PC-9 (cell line): Measurements from ENCODE around the gene CCNA2. TPM values are rescaled to one million over a fixed set of nuclear protein-coding genes. Genes with fewer than 3 reads are reported as not detected.

Experiments
- BruUV-seq: library from RNA; stranded (reverse); fragments of 400-500 nt; replicated peaks from 2 replicates; lab custom pipeline; 2021; lab: Mats Ljungman, UMichigan
- CTCF ChIA-PET: fragments of 300-600 bp; sonication (Branson Sonifier 250); formaldehyde crosslinking; loops from one replicate; lab custom pipeline; 2022; ENCODE audit warnings: antibody characterized with exemption; lab: Charles Lee
- POLR2A ChIA-PET: fragments of 300-600 bp; sonication (Branson Sonifier 250); formaldehyde crosslinking; loops from one replicate; lab custom pipeline; 2022; ENCODE audit warnings: antibody characterized with exemption; ENCODE audit not compliant: unreplicated experiment; lab: Charles Lee
- DNase-seq, 2 experiments: peaks; one replicate each; pipeline versions ENCODE4 v3.0.0 to v3.0.0-alpha.2; 2015 to 2022; ENCODE audit warnings: mixed read lengths in 1 of 2
- H2AFZ ChIP-seq: fragments of 200-600 bp; sonication (generic); 2 replicates; pipeline ENCODE4 v1.8.1; 2017; ENCODE audit warnings: antibody characterized with exemption
- H3F3A ChIP-seq: fragments of 200-600 bp; sonication (generic); 2 replicates; pipeline ENCODE4 v1.8.1; 2017; ENCODE audit warnings: antibody characterized with exemption, mild to moderate bottlenecking, low read depth; ENCODE audit not compliant: insufficient read depth
- H3K27ac ChIP-seq: fragments of 200-600 bp; sonication (generic); 2 replicates; pipeline ENCODE4 v1.6.1; 2016; ENCODE audit warnings: mixed run types
- H3K27me3 ChIP-seq: fragments of 200-600 bp; sonication (generic); 2 replicates; pipeline ENCODE4 v1.6.1; 2016; ENCODE audit warnings: low read depth, mixed run types; ENCODE audit not compliant: insufficient read depth
- H3K36me3 ChIP-seq: fragments of 200-600 bp; sonication (generic); 2 replicates; pipeline ENCODE4 v1.6.1; 2016; ENCODE audit warnings: low read depth, mixed run types
- H3K4me1 ChIP-seq: fragments of 200-600 bp; sonication (generic); replicated peaks from 2 replicates; pipeline ENCODE4 v1.6.1; 2016; ENCODE audit warnings: mixed run types; ENCODE audit not compliant: insufficient read depth
- H3K4me2 ChIP-seq: fragments of 200-600 bp; sonication (generic); 2 replicates; pipeline ENCODE4 v1.6.1; 2017; ENCODE audit warnings: mixed run types
- H3K4me3 ChIP-seq: fragments of 200-600 bp; sonication (generic); 2 replicates; pipeline ENCODE4 v1.6.1; 2016; ENCODE audit warnings: mixed run types
- H3K79me2 ChIP-seq: fragments of 200-600 bp; sonication (generic); 2 replicates; pipeline ENCODE4 v1.6.1; 2017; ENCODE audit warnings: low read depth, mixed run types
- H3K9me2 ChIP-seq: fragments of 200-600 bp; sonication (generic); 2 replicates; pipeline ENCODE4 v1.8.1; 2017; ENCODE audit warnings: mild to moderate bottlenecking; ENCODE audit not compliant: insufficient read depth
- H3K9me3 ChIP-seq: fragments of 200-600 bp; sonication (generic); 2 replicates; pipeline ENCODE4 v1.8.1; 2016; ENCODE audit warnings: low read depth; ENCODE audit not compliant: insufficient read depth
- H4K20me1 ChIP-seq: fragments of 200-600 bp; sonication (generic); 2 replicates; pipeline ENCODE4 v1.8.1; 2017; ENCODE audit not compliant: insufficient read depth
- CTCF ChIP-seq: fragments of 200-600 bp; sonication (generic); conservative IDR thresholded peaks from 2 replicates; pipeline ENCODE4 v1.6.1; 2017; ENCODE audit warnings: mixed run types, antibody characterized with exemption, mild to moderate bottlenecking, moderate library complexity
- EZH2 ChIP-seq: fragments of 200-600 bp; sonication (generic); IDR thresholded peaks from 2 replicates; pipeline ENCODE4 v1.8.0; 2017; ENCODE audit warnings: antibody characterized with exemption, low read depth
- intact Hi-C: fragments of 100-400 bp; cut with micrococcal nuclease; formaldehyde crosslinking; loops from one replicate; pipeline ENCODE4 v1.10.0; 2022; ENCODE audit not compliant: unreplicated experiment
- total RNA-seq: library from RNA; stranded (reverse); gene quantifications from 2 replicates; pipeline ENCODE4 v1.2.3, GENCODE V29; 2021

CCNA2 gene
- total RNA-seq, 1 experiment from 2014 or later = 70.7 TPM

GRCh38 chr4:121771869-121772268 is 51.8 kb downstream of the CCNA2 start:
- Histone ChIP-seq H3F3A (no peaks in the 10 kb centered on the region), H3K27ac (no peak overlapping the region), H2AFZ (no peak overlapping the region), H3K9me3 (no peaks in the 10 kb centered on the region), H3K9me2 (no peaks in the 10 kb centered on the region), H3K4me1 (peaks cover 25% of the 10 kb centered on the region), H3K27me3 (no peaks in the 10 kb centered on the region), H3K4me2 (no peak overlapping the region), H4K20me1 (no peaks in the 10 kb centered on the region), H3K79me2 (no peaks in the 10 kb centered on the region), H3K36me3 (no peaks in the 10 kb centered on the region), H3K4me3 (no peak overlapping the region)
- no peak for DNase-seq
- CTCF ChIA-PET = no interaction called here
- BruUV-seq = no TSS peak
- intact Hi-C loops = no loop called here
- TF ChIP-seq EZH2 (no peak), CTCF (no peak)
- POLR2A ChIA-PET = no interaction called here

- Histone ChIP-seq H4K20me1 (no peaks in the 10 kb centered on the region), H3K4me3 (no peak overlapping the region), H3K79me2 (no peaks in the 10 kb centered on the region), H3K9me3 (no peaks in the 10 kb centered on the region), H3F3A (no peaks in the 10 kb centered on the region), H2AFZ (no peak overlapping the region), H3K9me2 (no peaks in the 10 kb centered on the region), H3K27ac (no peak overlapping the region), H3K27me3 (no peaks in the 10 kb centered on the region), H3K4me2 (peak overlapping the region; percentile 21; the same call in 1 of the 2 replicates), H3K4me1 (peaks cover 22% of the 10 kb centered on the region), H3K36me3 (no peaks in the 10 kb centered on the region)
- ChIA-PET CTCF (no interaction called here), POLR2A (no interaction called here)
- DNase-seq = peak in 1 of 2 experiments; percentile 57
- BruUV-seq = no TSS peak
- intact Hi-C loops = no loop called here
- TF ChIP-seq CTCF = no peak
- TF ChIP-seq EZH2 = no peak
Measured at GRCh38 chr4:121769341-121769740, 54.3 kb downstream of the CCNA2 start.

- Histone ChIP-seq H3K4me1 (peaks cover 17% of the 10 kb centered on the region), H3F3A (no peaks in the 10 kb centered on the region), H3K79me2 (no peaks in the 10 kb centered on the region), H3K27ac (no peak overlapping the region), H4K20me1 (no peaks in the 10 kb centered on the region), H3K9me2 (no peaks in the 10 kb centered on the region), H3K4me2 (no peak overlapping the region), H3K9me3 (no peaks in the 10 kb centered on the region), H3K36me3 (no peaks in the 10 kb centered on the region), H2AFZ (no peak overlapping the region), H3K27me3 (no peaks in the 10 kb centered on the region), H3K4me3 (no peak overlapping the region)
- DNase-seq = no peak
- intact Hi-C loops = no loop called here
- POLR2A ChIA-PET = interaction anchor here (0.7 kb wide), 1 partner anchor 10 kb away, joined by 4 read pairs; no protein-coding TSS in a partner anchor
- CTCF ChIA-PET = no interaction called here
- no peak for TF ChIP-seq CTCF
- no peak for TF ChIP-seq EZH2
- no TSS peak for BruUV-seq
Measured at GRCh38 chr4:121767166-121767565, 56.5 kb downstream of the CCNA2 start.

Other genes starting within 250 kb of the CCNA2 start
- 177 and 230 TPM in 2 replicates for gene ANXA5, start 126.9 kb downstream of the CCNA2 start, total RNA-seq
- not detected in 2 replicates for gene SMIM43, start 58.7 kb downstream of the CCNA2 start, total RNA-seq
- gene EXOSC9, start 22.6 kb downstream of the CCNA2 start, total RNA-seq = 23.0 and 29.9 TPM in 2 replicates
- 20.3 and 21.4 TPM in 2 replicates for gene BBS7, start 46.6 kb upstream of the CCNA2 start, total RNA-seq
- 0.24 TPM in 1 of 2 replicates, not detected in the other for gene TRPC3, start 128.2 kb upstream of the CCNA2 start, total RNA-seq